Smooth muscle cell (in vitro differentiated cells): ENCODE results near the gene EPB42. TPM values are rescaled to one million over a fixed set of nuclear protein-coding genes. Genes with fewer than 3 reads are reported as not detected.

Experiments used
- DNase-seq: peaks from one replicate; lab custom pipeline; 2025; ENCODE audit not compliant: unreplicated experiment; lab: John Stamatoyannopoulos, UW
- H2AFZ ChIP-seq: fragments of 200-600 bp; sonication (generic); 2 replicates; pipeline ENCODE4 v1.6.0; 2016; ENCODE audit warnings: antibody characterized with exemption, low read depth, mild to moderate bottlenecking
- H3F3A ChIP-seq: fragments of 200-600 bp; sonication (generic); 2 replicates; pipeline ENCODE4 v1.6.0; 2017; ENCODE audit warnings: antibody characterized with exemption, low read depth
- H3K27ac ChIP-seq: fragments of 200-600 bp; sonication (generic); 2 replicates; pipeline ENCODE4 v1.5.1; 2016; ENCODE audit warnings: low read depth, mild to moderate bottlenecking
- H3K27me3 ChIP-seq: fragments of 200-600 bp; sonication (generic); 2 replicates; pipeline ENCODE4 v1.6.1; 2016; ENCODE audit warnings: low read depth, mild to moderate bottlenecking
- H3K36me3 ChIP-seq: fragments of 200-600 bp; sonication (generic); 2 replicates; pipeline ENCODE4 v1.5.1; 2016; ENCODE audit warnings: low read depth
- H3K4me1 ChIP-seq: fragments of 200-600 bp; sonication (generic); 2 replicates; pipeline ENCODE4 v1.5.1; 2016; ENCODE audit warnings: low read depth
- H3K4me2 ChIP-seq: fragments of 200-600 bp; sonication (generic); 2 replicates; pipeline ENCODE4 v1.6.0; 2016; ENCODE audit warnings: mild to moderate bottlenecking
- H3K4me3 ChIP-seq: fragments of 200-600 bp; sonication (generic); 2 replicates; pipeline ENCODE4 v1.5.1; 2016; ENCODE audit warnings: mild to moderate bottlenecking
- H3K79me2 ChIP-seq: fragments of 200-600 bp; sonication (generic); 2 replicates; pipeline ENCODE4 v1.6.0; 2016; ENCODE audit warnings: low read depth, mild to moderate bottlenecking
- H3K9ac ChIP-seq: fragments of 200-600 bp; sonication (generic); 2 replicates; pipeline ENCODE4 v1.6.0; 2016; ENCODE audit warnings: low read depth
- H3K9me3 ChIP-seq: fragments of 200-600 bp; sonication (generic); replicated peaks from 2 replicates; pipeline ENCODE4 v1.5.1; 2016; ENCODE audit warnings: low read depth
- H4K20me1 ChIP-seq: fragments of 200-600 bp; sonication (generic); 2 replicates; pipeline ENCODE4 v1.6.0; 2016; ENCODE audit warnings: low read depth
- WGBS: methylation state at CpG from one replicate; pipeline ENCODE4 v1.1.7; 2016; ENCODE audit warnings: low lambda C conversion rate; 5-methylcytosine and 5-hydroxymethylcytosine counted together
- polyA plus RNA-seq: library from polyadenylated mRNA; unstranded; fragments of >200 nt; fragmentation: Nextera tagmentation; extraction: Ambion mirVana; gene quantifications from 2 replicates; pipeline ENCODE4 v1.2.1, GENCODE V29; 2016
- total RNA-seq: library from RNA; depleted of rRNA; stranded (reverse); fragments of >200 nt; gene quantifications from 2 replicates; pipeline ENCODE4 v1.2.3, GENCODE V29; 2014
- TF ChIP-seq, protein P1 (sequence below): fragments of 200-600 bp; sonication (generic); IDR thresholded peaks from 2 replicates; pipeline ENCODE4 v1.5.1; 2017; ENCODE audit warnings: borderline replicate concordance, mild to moderate bottlenecking, antibody characterized with exemption; ENCODE audit not compliant: insufficient read depth, poor library complexity, severe bottlenecking

Gene EPB42
- total and polyA plus RNA-seq, 2 experiments from 2014 or later = not detected

GRCh38 chr15:43253431-43254403, 32.9 kb upstream of the EPB42 start:
- 77% methylated on average over 15 of the region's 15 CpGs for WGBS
- no peak overlapping the region for H2AFZ ChIP-seq

GRCh38 chr15:43251871-43252250, 31.0 kb upstream of the EPB42 start:
- TF ChIP-seq, protein P1, sequence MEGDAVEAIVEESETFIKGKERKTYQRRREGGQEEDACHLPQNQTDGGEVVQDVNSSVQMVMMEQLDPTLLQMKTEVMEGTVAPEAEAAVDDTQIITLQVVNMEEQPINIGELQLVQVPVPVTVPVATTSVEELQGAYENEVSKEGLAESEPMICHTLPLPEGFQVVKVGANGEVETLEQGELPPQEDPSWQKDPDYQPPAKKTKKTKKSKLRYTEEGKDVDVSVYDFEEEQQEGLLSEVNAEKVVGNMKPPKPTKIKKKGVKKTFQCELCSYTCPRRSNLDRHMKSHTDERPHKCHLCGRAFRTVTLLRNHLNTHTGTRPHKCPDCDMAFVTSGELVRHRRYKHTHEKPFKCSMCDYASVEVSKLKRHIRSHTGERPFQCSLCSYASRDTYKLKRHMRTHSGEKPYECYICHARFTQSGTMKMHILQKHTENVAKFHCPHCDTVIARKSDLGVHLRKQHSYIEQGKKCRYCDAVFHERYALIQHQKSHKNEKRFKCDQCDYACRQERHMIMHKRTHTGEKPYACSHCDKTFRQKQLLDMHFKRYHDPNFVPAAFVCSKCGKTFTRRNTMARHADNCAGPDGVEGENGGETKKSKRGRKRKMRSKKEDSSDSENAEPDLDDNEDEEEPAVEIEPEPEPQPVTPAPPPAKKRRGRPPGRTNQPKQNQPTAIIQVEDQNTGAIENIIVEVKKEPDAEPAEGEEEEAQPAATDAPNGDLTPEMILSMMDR = no peak
- Histone ChIP-seq H3K27ac (no peak overlapping the region), H3K4me2 (no peak overlapping the region), H3K9ac (no peak overlapping the region), H3K4me1 (no peaks in the 10 kb centered on the region), H3K9me3 (no peaks in the 10 kb centered on the region), H3F3A (no peaks in the 10 kb centered on the region), H4K20me1 (no peaks in the 10 kb centered on the region), H2AFZ (no peak overlapping the region), H3K27me3 (peaks cover 11% of the 10 kb centered on the region), H3K36me3 (no peaks in the 10 kb centered on the region), H3K4me3 (no peak overlapping the region), H3K79me2 (no peaks in the 10 kb centered on the region)
- no peak for DNase-seq
- WGBS = 85% methylated on average over 4 of the region's 4 CpGs

More at GRCh38 chr15:43253431-43254403, 32.9 kb upstream of the EPB42 start:
- no peak overlapping the region for H3K27ac ChIP-seq
- no peaks in the 10 kb centered on the region for H3K79me2 ChIP-seq
- H3K4me3 ChIP-seq = no peak overlapping the region
- H3K4me1 ChIP-seq = no peaks in the 10 kb centered on the region
- no peaks in the 10 kb centered on the region for H3F3A ChIP-seq
- no peaks in the 10 kb centered on the region for H4K20me1 ChIP-seq
- H3K9me3 ChIP-seq = no peaks in the 10 kb centered on the region
- H3K4me2 ChIP-seq = no peak overlapping the region
- no peak overlapping the region for H3K9ac ChIP-seq
- no peak for DNase-seq
- H3K36me3 ChIP-seq = no peaks in the 10 kb centered on the region
- TF ChIP-seq, protein P1 = no peak
- peaks cover 14% of the 10 kb centered on the region for H3K27me3 ChIP-seq

DNA sequence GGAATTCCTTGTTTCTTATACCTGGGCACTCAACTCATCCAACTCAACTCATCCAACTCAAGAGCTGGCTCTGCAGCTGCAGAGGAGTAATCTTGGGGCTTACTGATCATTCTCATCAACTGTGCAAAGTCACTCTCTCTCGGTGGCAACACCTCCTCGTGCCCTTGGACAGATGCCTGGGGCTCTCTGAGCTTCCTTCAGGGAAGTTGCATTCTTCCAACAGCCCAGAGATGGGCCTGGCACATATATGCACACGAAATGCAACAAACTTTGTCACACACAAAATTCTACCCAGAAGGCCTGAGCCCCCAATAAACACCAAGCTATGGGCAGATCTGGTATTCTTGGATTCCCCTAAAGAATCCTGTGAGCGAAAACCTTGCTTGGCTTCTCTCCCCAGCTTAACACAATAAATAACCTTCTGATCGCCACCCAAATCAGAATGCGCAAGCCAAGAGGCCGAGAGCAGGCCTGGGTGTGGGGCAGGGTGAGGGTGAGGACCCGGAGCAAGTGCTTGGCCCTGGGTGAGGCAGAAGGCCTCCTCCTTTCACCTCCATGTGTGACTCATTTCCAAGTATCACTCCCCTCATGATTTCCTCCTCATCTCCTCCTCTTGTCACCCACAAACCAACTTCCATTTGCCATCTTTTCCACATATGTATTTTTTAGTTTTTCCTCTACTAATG, 30.5 kb upstream of the EPB42 start:
- Histone ChIP-seq H3K9me3 (no peaks in the 10 kb centered on the region), H3K4me3 (no peak overlapping the region), H3K27me3 (peaks cover 6% of the 10 kb centered on the region), H3K27ac (peak overlapping the region; percentile 15), H4K20me1 (no peaks in the 10 kb centered on the region), H2AFZ (no peak overlapping the region), H3K36me3 (no peaks in the 10 kb centered on the region), H3K79me2 (no peaks in the 10 kb centered on the region), H3K9ac (no peak overlapping the region), H3F3A (no peaks in the 10 kb centered on the region), H3K4me2 (no peak overlapping the region), H3K4me1 (no peaks in the 10 kb centered on the region)
- 85% methylated on average over 8 of the region's 8 CpGs for WGBS
- no peak for DNase-seq
- TF ChIP-seq, protein P1 = no peak
